NCI-H748 (cell line): Measurements from ENCODE around the gene ATP8B1.

Experiments
- DNase-seq: peaks from one replicate; lab custom pipeline; 2025; ENCODE audit not compliant: unreplicated experiment; lab: John Stamatoyannopoulos, UW

Gene ATP8B1

DNA sequence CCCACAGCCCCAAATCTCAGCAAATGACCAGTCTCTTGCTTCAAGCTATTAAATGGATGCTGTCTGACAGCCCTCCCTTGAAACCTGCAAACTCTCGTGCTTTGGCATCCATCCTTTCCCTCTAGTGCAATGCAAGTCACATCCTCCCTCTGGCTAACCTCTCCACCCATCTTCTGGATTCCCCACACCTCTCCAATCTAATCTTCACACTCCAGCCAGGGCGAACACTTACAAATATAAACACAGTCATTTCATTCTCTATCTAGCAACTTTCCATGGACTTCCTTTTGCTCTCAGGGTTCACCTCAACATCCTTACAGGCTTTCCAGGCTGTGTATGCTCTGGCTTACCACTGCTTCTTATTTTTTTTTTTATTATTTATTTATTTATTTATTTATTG is 171.4 kb downstream of the ATP8B1 start:
- DNase-seq: no peak

DNA sequence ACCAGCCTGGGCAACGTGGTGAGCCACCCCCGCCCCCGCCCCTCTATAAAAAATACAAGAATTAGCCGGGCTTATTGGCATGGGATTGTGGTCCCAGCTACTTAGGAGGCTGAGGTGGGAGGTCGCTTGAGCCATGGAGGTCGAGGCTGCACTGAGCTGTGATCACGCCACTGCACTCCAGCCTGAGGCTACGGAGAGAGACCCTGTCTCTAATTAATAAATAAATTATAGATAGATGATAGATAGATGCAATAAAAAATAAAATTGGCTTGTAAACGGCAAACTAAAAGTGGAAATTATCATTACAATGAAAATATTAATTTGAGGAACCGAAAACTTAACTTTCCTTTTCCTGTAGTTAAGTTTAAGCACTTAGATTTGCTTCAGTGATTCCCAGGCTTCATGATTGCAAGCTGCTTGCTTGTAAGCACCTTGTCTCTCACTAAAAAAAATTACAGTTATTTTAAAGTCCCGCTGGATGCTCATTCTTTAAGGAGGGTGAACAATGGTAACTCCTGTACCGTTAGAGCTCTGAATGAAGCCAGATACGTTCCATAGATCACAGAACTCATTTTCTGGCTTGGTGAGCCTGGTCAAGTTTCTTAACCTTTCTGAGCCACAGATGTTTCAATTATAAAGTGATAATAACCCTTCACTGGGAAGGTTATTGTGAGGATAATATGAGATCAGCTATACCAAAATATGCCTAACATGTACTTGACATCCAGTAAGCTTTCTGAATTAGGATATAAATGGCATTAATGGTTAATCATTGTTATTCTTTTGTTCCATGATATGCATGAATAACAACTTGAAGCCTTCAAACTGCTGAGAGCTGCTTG is 172.1 kb downstream of the ATP8B1 start:
- DNase-seq: no peak

DNA sequence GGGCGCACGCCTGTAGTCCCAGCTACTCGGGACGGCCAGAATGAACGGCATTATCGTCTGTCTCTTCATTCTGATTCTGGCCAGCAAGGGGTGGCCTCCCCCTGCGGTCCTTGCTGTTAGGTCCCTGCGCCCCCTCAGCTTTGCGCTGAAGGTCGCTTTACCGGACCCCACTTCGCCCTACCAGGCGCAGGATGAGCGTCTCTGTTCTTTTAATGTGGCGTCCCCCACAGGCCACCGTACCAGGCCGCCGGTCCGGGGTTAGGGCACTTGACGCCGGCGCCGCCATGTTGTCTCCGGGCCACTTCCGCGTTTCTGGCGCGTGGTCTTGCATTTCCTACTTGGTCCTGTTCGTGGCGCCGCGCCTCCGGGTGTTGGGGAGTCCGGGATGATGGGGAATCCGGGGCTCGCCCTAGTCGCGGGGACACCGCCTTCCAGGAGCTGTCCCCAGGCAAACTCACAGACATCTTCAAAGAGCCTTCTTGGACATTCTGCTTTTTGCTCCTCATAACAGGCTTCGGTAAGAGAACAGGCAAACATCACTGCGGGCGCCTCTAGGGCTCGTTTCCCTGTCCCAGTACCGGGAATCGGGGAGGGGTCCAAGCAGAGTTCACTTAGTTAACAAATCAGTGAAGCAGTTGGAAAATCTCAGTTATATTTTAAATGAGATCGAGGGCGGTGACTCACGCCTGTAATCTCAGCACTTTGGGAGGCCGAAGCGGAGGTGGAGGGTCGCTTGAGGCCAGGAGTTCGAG is 172.9 kb downstream of the ATP8B1 start:
- DNase-seq: peak; percentile 97

- no peak for DNase-seq
Measured at GRCh38 chr18:57629422-57629821, 173.7 kb downstream of the ATP8B1 start.

DNA sequence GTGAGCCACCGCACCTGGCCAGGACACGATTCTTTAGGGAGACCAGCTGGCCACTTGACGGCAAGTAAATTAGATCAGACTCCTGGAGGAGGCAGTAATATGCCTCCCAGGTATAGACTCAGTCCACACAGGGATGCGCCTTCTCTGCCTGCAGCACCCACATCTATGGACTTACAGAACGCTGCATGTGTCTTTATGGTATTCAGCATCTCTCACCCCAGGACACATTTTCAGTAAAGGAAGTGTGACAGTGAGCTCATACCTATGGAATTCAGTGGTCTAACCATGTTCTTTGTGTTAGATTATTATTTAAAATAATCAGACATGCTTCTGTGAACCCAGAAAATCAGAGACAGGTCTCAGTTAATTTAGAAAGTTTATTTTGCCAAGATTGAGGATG is 175.6 kb downstream of the ATP8B1 start:
- DNase-seq: no peak

- DNase-seq: no peak
Measured at GRCh38 chr18:57624988-57625387, 178.1 kb downstream of the ATP8B1 start.

GRCh38 chr18:57621246-57621604 is 181.9 kb downstream of the ATP8B1 start:
- DNase-seq: peak; percentile 50

- no peak for DNase-seq
Measured at GRCh38 chr18:57619876-57620275, 183.2 kb downstream of the ATP8B1 start.

GRCh38 chr18:57618910-57619309 is 184.2 kb downstream of the ATP8B1 start:
- no peak for DNase-seq

GRCh38 chr18:57603871-57604270 is 199.2 kb downstream of the ATP8B1 start:
- DNase-seq: no peak
